ENCODE data around the gene CMIP.
"Not testable (repeated sequence)": the region's sequence is repeated elsewhere in the genome, so short reads cannot be mapped to it uniquely, and the experiment has no call there.

The CMIP gene

DNA sequence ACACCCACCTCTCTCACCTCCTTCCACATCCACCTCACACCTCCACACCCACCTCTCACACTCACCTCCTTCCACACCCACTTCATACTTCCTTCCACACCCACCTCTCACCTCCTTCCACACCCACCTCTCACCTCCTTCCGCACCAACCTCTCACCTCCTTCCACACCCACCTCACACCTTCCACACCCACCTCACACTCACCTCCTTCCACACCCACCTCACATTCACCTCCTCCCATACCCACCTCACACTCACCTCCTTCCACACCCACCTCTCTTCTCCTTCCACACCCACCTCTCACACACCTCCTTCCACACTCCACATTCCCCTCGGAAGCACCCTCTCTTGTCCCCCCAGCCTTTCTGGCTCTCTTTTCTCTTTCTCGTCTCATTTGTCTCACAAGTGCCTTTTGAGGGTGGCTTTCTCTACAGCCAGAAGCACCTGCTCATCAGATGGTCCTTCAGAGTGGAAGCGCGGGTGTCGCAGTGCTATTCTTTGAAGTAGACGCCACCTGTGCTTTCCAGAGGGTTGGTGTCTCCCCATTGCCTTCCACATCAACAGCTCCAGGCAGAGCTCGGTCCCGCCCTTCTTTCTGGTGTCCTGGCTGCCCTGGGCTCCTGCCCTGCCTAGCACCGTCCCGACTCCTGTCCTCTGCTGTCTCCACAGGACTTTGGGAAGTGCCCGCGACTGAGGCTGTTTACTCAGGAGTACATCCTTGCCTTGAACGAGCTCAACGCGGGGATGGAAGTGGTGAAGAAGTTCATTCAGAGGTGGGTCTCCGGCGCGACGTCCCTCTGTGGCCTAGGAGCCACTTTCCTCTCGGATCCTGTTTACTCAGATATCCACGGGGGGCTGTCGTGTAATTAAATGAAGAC, 225.1 kb downstream of the CMIP start:
- peak; percentile 50 for DNase-seq

DNA sequence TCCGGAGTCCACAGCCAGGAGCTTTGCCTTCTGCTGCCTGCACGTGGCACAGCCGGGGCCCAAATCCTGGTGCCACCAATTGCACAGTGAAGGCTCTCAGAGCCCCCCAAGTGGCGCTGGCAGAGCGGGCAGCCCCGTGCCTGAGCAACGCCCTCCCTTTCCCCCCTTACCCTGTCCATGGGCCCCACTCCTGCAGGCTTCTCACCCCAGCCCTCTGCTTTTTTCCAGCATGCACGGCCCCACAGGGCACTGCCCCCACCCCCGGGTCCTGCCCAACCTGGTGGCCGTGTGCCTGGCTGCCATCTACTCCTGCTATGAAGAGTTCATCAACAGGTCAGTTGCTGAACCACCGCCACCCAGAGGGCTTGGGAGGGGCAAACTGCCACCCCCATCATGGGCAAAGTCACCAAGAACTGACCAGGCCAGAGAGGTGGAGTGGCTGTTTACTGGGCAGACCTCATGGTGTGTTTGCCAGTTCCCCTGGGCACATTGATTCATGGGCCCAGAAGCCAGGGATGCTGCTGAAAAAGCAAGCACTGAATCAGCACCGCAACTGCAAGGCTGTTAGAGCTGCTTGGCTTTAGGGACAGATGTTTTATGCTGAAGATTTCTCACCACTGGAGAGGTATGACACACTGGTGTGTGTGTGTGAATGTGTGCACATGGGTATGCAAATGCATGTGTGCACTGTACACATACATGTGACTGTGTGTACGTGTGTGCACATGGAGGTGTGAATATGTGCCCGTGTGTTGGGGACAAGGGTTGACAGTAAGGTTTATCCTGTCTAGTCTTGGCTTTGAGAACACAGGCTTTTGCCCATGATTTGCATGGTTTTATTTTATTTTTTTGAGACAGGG, 227.4 kb downstream of the CMIP start:
- DNase-seq, result no peak

DNA sequence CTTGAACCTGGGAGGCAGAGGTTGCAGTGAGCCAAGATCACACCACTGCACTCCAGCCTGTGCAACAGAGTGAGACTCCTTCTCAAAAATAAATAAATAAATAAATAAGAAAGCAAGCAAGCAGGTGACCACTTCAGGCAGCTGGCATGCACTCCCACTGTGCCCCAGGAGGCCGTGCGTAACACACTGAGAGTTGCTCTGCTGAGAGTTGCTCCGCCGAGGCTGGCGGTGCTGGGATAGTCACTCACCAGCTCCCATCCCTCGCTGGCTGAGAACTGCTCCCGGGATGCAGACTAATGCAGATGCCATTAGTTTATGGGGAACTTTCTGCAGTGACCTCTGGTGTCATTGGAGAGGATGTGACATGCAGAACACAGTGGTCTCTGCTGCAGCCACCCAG, 228.8 kb downstream of the CMIP start:
- no peak for DNase-seq

DNA sequence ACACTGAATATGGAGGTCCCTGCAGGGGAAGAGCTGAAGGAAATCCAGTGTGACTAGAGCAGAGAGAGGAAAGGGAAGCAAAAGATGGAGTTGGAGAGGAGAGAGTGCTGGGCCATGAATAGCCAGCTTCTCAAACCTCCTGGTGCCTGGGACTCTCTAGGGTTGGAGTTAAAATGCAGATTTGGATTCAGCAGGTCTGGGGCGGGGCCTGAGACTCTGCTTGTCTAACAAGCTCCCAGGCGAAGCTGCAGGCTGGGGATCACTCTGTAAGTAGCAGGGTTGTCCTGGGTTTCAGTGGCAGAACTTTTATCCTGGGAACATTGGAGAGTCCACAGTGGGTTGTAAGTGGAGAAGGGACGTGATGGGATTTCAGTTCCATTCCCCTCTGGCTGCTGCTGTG, 231.1 kb downstream of the CMIP start:
- DNase-seq, result no peak

DNA sequence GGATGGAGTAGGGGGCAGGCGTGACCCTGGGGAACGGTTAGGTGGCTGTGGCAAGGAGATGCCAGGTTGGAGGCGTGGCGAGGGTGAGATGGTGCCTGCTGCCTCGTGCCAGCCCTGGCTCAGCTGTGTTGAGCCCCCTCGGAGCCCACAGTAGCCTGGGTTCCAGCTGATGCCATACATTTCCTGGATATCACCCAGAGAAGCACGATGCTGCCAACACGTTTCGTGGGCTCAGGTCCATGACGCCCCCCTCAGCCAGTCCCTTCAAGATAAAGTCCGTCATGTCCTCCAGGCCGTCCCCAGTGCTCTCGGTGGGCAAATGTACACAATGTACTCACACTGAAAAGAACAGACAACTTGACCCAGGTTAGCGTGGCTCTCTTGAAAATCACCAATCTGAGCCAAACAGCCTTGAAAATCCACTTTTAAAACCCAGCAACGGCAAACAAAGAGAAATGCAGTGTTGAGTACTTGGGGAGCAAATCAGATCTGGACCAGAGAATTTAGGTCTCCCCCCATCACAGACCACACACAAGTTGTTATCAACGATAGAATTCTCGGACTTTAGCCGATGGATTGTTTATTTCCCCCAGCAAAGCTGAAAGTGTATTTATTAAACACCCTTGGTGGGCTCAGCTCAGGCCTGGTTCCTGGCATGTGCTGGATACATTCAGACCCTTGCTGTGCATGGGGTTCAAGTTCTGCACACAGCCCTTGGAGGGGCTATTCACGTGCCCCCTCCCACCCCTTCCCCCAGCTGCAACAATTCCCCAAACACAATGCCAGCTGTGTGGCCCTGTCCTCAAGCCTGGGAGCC, 231.7 kb downstream of the CMIP start:
- DNase-seq, result no peak

DNA sequence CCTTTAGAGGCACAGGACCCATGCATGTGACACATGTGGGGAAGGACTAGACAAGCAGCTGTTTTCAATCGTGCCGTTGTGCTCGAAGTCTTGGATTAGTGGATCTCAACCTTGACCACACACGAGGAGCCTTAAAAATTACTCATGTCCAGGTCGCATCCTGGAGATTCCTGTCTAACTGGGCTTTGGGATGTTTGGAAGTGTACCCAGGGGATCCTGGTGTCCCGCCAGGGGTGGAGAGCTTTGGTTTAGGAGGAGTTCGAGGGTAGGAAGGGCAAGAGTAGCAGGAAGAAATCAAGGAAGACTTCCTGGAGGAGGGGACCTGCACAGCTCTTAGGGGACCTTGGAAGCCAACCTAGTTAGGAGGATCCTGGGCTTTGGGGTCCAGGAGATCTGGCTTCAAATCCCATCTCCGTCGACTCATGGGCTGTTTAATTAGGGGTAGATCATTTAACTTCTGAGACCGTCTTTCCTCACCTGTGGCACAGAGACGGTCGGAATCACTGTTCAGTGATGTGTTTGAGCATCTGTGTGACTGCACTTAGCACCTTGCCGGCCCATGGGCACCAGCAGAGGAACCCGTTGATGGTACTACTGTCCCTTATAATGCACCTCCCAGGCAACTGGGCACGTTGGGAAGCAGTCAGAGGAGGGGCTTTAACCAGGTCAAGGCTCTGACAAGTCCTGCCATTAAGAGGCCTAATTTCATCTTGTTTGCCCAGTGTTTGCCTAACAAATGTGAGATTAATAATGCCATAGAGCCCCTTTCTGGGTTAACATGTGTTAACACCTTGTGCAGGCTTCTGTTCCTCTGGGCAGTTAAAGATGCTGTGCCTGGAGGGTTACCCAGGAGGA, 232.5 kb downstream of the CMIP start:
- no peak for DNase-seq

DNA sequence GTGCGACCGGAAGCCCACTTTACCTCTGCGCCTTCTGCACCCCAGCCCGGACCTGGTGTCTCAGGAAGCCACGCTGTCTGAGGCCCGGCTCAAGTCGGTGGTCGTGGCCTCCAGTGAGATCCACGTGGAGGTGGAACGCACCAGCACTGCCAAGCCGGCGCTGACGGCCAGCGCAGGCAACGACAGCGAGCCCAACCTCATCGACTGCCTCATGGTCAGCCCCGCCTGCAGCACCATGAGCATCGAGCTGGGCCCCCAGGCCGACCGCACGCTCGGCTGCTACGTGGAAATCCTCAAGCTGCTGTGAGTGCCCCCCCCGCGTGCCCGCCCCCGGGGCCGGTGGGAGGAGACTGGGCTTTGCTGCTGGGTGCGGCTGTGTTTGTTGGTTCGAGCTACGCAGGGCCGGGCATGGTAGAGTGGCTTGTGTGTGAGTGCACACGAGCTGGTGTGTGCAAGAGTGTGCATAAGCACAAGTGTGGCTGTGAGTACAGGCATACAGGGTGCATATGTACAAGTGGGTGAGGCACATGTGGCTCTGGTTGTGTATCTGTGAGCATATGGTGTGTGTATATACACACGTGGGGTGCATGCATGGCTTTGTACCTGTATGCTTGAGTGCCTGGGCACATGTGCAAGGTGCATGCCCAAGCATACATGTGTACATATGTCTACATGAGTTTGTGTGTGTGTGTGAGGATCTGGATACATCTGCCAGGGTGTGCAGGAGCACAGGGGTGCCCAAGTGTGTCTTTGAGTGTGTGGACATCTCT, 233.9 kb downstream of the CMIP start:
- DNase-seq, result no peak

DNA sequence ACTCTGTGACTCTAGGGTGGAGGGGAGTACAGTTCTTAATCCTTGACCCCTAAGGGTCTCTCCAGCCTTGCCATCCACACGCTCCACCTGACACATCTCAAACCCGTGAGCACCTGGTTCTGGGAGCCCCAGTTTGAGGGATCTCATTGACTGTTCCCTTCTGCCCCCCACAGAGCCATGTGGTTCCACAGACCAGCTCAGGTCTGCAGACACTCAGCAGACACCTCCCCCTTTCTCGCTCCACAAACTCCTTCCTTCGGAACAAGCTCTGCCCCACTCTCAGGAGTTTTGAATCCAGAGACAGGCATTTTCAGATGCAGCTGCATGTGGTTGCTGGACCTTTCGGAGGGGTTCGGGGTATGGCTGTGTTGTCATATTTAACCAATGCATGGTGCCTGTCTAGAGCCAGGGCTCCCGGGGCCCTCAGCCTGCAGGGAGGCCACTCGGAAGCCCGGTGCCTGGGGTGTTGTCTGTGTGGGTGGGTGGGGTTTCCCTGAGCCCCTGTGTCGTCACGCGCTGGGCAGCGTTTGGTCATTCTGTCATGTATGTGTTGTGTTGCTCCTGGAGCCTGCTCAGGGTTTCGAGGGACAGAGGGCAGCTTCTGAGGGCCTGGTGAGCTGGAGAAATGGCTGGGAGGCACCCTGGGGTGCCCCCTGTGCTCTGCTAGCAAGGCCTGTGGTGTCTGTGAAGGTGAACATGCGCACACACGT, 235.3 kb downstream of the CMIP start:
- no peak for DNase-seq

DNA sequence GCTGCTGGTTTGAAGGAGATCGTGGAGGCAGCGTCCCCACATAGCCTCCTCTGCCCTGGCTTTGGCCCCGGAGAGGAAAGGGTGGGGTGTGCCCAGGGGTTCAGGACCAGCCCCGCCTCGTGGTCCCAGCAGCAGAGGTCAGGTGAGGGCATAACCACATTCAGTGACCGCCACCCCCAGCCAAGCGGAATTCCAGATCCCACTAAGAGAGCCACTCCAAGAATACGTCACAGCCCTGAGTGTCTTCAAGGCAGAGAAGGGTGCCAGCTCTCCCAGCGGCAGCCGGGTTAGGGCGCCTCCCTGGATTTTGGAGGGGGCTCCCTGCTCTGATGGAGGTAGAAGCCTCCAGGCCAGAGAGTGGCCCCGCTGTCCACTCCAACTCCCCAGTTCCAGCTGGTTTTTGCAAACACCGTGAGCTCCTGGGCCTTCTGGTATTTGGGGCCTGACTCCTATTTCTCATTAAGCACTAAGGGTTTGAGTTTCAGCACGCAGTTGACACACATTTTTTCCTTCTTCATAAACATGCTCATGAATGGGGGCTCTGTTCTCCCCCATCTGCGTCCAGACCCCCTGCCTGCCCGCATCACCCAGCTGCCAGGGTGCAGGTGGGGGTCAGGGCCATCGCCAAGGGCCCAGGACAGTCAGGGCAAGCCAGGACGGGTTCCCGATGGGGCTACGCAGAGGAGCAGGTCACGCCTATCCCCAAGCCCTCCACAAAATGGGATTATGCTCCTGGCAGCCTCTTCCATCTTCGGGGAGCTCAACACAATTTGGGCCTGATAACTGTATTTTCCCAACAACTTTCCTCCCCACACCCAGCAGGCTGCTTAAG, 236.1 kb downstream of the CMIP start:
- no peak for DNase-seq

DNA sequence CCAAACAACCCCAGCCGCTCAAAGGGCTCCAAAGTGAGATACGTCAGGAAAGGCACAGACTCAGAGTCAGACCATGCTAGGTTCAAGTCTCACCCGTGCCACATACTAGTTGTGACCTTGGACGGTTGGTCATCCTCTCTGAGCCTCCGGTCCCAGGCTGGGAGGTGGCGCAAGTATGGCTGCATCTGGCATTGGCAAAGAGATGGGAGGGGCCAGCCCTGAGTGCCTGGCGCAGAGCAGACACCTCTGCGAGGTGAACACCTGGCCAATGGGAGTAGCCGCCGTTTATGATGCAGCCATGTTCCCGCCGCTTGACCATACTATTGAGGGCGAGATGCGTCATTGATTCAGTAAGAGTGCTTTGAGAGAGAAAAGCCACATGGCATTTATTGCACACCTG, 236.7 kb downstream of the CMIP start:
- DNase-seq, result no peak

DNA sequence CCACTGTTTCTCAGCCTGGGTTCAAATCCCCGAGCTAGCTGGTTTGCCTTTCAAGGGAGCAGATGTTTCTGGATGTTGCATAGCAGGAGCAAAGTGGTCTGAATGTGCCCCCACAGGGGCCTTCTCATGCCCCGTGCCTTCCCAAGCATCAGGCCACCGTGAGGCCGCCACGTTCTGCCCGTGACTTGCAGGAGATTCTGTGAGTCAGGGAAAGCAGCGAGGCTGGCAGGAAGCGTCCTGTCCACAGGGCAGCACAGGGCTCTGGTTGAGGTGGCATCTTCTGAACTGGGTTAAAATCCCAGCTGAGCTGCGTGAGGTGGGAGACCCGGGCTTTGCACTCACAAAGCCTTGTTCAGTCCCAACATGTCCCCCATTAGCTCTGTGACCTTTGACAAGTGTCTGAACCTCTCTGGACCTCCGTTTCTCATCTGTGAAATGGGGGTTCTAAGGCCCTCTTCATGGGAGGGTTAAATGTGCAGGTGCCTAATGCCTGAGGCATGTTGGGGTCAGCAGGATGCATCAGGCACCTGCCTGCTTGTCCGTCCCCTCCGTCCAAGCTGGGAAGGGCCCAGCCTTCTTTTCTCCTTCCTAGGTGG, 239.7 kb downstream of the CMIP start:
- no peak for DNase-seq

DNA sequence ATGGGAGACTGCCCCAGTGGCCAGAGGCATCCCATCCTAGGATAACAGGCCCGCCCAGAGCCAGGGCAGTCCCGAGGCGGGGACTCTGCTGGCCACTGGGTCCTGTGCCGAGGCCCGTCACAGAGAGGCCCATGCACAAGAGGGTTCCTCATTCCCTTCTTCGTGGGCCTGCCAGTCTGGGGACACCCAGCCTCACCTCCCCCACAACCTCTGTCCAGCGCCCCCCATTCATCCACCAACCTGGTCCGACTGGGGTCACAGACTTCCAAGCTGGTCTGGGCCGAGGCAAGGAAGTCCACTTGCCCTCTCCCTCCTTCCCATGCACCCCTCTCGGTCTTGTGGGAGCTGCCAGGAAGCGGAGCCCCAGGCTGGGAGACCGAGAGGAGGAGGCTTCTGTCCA, 240.3 kb downstream of the CMIP start:
- DNase-seq, result no peak

DNA sequence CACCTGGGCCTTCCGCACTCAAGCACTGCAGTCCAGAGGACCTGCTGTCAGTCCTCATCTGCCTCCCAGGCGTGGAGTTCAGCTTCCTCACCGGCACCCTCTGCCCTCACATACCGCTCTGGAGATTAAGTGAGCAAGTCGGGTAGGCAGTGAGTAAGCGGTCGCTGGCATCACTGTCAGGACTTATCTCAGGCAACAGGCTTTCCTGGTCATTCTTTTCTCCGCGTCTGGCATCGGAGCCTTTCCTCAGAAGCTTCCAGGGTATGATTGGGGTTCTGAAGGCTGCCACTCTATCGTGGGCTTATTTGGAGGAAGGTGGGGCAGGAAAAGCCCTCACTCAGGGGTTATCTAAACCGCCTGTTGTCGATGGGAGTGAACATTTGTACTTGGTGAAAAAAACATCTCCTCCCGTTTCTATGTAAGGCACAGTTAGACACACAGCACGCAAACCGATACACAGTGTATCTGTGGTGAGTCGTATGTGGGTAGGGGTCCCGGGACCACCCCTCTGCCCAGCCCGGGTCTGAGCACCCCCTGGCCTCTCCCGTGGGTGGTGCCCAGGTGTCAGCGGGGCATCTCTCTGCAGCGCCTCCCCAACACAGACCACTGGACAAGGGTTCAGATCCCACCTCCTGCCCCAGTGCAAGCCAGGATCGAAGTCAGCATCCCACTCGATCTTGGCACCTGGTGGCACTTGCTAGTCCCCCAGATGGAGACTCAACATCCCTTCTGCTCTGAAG, 242.0 kb downstream of the CMIP start:
- DNase-seq, result no peak

DNA sequence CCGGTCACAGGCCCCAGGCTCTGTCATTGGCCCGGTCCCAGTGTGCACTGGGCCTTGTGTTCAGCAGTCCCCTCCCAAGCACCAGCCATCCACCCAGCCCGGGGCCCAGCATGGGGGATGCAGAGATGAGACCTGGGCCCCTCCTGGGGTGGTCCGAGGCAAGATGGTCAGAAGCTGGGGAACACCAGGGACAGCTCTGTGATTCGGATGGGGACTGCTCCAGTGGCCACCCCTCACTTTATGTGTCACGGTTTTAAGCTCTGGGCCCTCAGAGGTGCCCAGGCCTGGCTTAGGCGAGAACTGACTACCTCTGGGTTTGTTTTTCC, 242.5 kb downstream of the CMIP start:
- no peak for DNase-seq

DNA sequence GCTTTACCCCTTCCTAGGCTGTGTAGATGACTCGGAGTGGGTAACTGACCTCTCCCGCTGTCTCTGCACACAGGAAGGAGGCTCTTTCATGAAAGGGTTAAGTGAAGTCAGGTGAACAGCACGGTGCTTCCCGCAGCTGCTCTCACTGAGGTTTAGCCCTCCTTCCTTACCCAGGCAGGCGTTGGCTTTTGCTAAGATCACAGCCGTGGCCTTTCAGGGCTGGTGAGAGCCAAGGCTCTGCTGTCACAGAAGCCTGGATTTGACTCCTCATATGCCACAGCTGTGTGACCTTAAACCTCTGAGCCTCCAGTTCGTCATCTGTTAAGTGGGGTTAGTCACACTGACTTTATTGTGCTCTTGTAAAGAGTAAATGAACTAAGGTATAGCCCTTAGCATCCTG, 243.6 kb downstream of the CMIP start:
- peak; percentile 10 for DNase-seq

DNA sequence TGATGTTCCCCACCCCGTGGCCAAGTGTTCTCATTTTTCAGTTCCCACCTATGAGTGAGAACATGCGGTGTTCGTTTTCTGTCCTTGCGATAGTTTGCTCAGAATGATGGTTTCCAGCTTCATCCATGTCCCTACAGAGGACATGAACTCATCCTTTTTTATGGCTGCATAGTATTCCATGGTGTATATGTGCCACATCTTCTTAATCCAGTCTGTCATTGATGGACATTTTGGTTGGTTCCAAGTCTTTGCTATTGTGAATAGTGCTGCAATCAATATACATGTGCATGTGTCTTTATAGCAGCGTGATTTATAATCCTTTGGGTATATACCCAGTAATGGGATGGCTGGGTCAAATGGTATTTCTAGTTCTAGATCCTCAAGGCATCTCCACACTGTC, 244.2 kb downstream of the CMIP start:
- DNase-seq, result not testable (repeated sequence)

DNA sequence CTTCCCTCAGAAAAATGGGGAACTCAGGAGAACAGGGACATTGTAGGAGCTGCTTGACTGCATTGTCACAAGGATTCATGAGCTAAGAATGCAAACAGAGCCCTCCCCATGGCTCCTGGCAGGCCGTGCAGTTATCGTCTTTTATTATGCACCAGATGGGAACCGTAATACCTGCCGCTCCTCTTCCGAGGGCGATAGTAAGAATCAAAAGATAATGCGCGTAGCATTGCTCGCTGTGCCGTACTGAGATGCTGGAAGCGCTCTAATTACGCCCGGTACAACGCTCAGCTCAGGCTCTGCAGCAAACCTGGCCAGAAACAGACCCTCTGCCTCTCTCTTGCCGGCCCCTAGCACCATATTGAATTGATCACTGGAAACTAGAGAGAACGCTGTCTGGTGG, 247.4 kb downstream of the CMIP start:
- no peak for DNase-seq

DNA sequence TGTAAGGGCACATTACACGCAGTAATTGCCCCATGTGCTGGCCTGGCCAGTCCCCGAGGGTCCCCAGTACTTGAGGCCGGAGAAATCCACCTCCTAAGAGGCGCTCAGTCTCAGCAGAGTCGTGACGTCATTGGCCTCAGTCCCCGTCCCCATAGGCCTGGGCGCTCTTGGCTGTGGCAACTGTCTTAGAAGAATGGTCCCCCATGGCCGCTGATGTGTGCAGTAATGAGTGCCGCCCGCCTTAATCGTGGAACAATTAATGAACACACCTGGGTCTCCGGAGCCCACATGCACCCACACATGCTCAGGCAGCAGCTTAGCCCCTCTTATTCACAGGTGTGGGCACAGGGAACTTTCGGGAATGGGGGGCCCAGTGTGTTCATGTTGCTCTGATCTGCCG, 248.0 kb downstream of the CMIP start:
- no peak for DNase-seq
